HG03520 (cell line): ENCODE results near the gene SOCS1.

Experiments
- ATAC-seq: cut with Tn5 transposase; IDR thresholded peaks from one replicate; pipeline ENCODE4 v1.9.1; 2021; ENCODE audit warnings: mild to moderate bottlenecking, moderate library complexity; ENCODE audit not compliant: unreplicated experiment

Gene SOCS1

GRCh38 chr16:11263737-11264136 is 7.7 kb upstream of the SOCS1 start:
- no peak for ATAC-seq

GRCh38 chr16:11262915-11263314 is 6.9 kb upstream of the SOCS1 start:
- ATAC-seq: no peak

DNA sequence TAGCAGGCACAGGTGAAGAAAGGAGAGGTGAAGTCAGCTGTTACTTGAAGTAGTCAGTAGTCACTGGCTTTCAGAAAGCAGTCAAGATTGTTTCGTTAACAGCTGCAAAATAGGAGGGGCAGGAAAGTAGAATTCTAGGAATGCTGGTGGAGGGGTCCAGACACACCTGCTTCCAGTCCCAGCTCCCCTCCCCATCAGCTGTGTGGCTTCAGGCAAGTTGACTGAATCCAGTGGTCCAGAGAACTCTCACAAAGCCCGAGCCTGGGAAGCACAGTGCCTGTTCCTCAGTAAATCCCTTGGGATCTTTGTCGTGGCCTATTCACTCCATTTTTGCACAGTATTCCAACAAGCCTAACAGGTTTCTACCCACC is 4.6 kb upstream of the SOCS1 start:
- no peak for ATAC-seq

- no peak for ATAC-seq
Measured at GRCh38 chr16:11259655-11260595, 3.9 kb upstream of the SOCS1 start.

- no peak for ATAC-seq
Measured at GRCh38 chr16:11258553-11259492, 2.8 kb upstream of the SOCS1 start.

DNA sequence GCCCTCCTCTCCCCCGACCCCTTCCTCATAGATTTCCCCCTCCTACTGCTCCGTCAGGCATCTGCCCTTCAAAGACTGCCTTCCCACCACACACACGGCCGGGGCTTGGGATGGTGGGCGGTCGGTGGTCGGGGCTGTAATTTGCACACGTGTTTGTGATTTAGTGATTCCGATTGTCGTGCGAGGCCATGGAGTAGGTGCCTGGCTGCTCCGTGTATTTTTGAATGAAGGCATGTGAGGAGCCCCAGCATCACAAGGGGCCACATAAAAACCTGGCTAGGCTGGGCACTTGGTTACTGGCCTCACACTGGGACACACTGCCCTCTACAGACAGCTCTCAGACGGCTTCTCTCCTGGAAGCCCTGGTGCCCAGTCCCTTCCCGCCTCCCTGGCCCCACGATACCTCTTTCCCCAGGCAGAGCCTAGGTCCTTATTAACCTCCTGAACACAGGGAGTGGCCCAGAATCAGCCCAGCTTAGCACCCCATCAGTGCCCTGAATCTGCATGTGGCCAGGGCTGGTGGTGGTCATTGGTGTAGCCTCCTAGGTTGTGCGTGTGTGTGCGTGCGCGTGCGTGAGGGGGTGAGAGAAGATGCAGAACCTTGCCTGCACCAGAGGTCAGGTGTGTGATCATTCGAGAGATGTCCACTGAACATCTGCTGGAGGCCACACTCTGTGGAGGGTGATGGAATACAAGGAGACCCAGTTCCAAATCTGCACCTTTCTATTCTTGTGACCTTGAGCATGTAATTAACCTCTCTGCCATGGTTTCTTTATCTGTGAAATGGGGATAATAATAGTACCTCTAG is 1.3 kb upstream of the SOCS1 start:
- no peak for ATAC-seq

GRCh38 chr16:11256661-11257130 is 692 bp upstream of the SOCS1 start:
- ATAC-seq: no peak

DNA sequence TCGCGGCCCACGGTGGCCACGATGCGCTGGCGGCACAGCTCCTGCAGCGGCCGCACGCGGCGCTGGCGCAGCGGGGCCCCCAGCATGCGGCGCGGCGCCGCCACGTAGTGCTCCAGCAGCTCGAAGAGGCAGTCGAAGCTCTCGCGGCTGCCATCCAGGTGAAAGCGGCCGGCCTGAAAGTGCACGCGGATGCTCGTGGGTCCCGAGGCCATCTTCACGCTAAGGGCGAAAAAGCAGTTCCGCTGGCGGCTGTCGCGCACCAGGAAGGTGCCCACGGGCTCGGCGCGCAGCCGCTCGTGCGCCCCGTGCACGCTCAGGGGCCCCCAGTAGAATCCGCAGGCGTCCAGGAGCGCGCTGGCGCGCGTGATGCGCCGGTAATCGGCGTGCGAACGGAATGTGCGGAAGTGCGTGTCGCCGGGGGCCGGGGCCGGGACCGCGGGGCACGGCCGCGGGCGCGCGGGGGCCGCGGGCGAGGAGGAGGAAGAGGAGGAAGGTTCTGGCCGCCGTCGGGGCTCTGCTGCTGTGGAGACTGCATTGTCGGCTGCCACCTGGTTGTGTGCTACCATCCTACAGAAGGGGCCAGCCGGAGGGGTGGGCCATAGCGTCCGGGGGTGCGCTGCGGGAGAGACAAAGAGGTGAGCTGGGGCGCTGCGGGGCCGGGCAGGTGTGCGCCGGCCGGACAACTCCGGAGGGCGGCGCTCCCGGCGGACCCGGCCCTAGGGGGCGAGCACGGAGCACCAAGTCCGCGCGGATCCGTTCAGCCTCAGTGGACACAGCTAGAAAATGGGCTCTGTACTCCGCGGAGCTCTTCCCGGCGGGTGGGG is 879 bp downstream of the SOCS1 start:
- peak; percentile 0 for ATAC-seq

- no peak for ATAC-seq
Measured at GRCh38 chr16:11253995-11254912, 1.8 kb downstream of the SOCS1 start.

DNA sequence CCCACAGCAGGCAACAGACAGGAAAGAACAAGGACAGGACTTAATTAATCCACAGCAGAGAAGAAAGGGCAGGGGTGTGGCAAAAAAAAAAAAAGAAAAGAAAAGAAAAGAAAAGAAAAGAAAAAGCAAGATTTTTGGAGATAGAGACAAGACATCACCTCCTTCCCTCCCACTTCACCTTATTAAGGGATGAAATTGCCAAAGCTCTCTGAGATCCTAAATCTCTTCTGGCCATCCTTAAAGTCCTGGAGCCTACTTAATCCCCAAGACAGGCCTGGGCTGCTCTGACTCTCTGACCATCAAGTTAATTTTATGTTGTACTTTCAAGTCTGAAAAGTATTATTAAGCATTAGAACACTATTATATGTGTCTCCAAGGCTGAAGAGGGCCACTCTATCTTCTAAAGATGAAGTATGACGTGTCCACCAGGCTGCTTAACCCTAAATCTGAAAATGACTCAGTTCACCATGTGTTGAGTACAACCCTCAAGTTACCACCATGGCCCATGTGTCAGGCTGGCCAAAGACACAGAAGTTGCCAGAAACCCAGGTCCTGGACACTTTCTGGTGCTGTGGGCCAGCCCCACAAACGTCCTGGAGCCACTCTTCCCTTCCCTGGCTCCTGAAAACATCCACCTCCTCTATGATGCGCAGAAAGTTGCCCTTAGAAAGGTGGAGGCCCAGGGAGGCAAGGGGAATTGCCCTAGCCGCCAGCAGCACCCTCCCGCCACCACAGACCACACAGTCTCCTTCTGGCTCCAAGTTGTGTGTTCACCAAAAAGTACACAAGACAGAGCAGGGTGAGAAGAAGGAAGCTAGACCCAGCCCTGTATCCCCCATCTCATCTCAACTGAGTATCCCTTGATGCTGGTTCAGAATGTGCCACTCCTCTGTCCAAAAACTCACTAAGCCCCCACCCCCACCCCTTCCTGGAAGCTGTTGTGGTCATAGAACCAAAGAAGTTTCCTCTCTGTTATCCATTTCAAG is 2.7 kb downstream of the SOCS1 start:
- no peak for ATAC-seq

DNA sequence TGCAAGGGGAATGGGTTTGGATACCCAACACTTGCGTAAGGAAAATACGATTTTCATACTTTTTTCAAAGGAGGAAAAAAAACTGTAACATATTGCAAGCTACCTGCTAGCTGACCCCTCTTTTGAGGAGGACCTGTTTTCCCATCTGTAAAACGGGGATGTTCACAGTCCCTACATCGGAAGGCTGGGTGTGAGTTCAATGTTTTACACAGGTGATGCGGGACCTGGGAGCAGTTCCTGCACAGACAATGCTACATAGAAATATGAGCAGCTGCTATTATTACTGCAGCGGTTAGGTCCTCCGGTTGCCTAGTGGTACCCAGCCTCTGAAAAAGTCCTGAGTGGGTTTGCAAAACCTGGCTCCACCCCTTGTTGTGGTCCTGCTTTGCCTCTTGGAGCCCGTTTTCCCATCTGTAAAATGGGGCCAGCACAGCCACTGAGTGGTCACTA is 3.5 kb downstream of the SOCS1 start:
- no peak for ATAC-seq

DNA sequence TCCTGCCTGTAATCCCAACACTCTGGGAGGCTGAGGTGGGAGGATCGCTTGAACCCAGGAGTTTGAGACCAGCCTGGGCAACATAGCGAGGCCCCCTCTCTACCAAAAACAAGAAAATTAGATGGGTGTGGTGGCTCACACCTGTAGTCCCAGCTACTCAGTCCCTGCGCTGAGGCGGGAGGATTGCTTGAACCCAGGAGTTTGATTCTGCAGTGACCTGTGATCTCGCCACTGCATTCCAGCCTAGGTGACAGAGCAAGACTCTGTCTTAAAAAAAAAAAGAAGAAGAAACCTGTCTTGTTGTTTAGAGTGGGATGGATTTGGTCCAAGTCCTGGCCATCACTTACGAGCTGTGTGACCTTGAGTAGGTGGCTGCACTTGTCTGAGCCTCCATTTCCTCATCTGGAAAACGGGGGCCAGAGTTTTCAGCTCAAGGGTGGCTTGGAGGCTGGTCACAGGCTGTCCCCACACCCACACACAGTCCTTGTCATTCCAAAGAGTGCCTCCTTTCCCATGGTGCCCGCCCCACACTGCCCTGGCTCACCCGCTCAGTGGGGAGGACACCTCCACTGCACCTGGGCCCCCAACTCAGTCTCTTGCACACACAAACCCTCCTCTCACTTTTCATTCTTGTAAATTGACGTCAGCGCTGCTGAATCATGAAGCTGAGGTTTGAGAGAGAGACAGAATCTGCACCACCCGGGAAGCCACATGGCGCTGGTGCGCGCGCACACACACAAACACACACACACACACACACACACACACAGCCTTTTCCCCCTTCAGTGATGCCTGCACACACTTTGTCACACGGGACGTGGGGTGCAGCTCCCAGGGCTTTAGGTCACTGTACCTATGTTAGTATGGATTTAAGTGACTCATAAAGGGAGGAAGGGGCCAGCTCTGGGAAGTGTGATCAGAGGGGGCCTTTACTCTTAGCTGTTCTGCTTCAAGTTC is 4.2 kb downstream of the SOCS1 start:
- no peak for ATAC-seq

DNA sequence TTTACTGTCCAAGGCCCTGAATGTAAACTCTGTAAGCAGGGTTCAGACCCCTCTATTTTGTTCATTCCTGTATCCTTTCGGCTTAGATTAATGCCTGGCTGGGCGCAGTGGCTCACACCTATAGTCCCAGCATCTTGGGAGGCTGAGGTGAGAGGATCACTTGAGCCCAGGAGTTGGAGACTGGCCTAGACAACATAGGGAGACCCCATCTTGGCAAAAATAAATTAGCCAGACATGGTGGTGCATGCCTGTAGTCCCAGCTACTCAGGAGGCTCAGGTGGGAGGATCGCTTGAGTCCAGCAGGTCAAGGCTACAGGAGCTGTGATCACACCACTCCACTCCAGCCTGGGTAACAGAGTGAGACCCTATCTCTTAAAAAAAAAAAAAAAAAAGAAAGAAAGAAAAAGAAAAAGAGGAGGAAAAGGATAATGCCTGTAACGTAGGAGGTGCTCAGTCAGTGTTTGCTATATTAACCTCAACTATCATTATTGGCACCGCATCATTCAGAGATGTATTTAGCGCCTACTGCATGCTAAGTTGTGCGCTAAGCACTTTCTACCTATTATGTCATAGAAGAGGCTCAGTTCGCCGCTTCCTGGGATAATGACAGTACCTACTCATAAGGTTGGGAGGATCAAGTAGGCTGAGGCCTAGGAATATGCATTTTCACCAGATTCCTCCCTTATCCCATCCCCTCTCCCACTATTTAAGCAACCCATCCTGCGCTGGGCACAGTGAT is 5.0 kb downstream of the SOCS1 start:
- no peak for ATAC-seq

DNA sequence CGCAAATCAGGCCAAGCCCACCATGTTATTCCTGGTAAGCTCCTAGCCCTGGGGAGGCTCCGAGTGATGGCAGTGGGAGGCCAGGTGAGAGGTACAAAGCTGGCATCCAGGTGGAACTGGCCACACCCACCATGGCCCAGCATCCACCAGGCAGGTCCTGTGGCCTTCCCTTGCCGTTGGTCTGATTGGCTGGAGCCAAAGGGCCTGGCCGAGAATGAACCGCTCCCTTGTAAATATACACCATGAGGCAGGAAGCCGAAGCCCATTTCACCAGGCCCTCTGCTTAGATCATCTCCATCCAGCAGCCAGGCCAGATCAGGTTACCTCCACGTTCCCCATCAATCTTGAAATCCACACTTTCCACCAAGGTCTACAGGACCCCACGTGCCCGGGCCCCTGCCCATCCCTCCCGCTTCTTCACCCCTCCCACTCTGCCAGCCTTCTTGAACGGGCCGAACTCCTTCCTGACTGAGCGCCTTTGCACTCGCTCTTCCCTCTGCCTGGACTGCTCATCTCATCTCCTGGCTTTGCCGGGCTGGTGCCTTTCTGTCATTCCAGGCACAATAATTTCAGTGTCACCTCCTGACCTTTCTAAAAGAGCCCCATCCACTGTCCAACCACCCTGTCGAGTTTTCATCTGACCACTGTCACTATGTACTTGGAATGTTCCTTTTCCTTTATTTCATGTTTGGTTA is 5.8 kb downstream of the SOCS1 start:
- ATAC-seq: no peak
